Suprapubic skin (tissue), 4 donors: ENCODE results near the gene HEATR3.

Experiments used
- CTCF ChIP-seq, 2 donors: fragments of 200-600 bp in 1 of 2; fragments of 450-650 bp in 1 of 2; sonication (generic) in 1 of 2; IDR thresholded peaks; one replicate each; pipeline ENCODE4 v1.5.1; 2016 to 2019; ENCODE audit warnings: antibody characterized with exemption in 2 of 2, mild to moderate bottlenecking in 1 of 2, moderate library complexity in 1 of 2
- EP300 ChIP-seq: sonication (generic); formaldehyde crosslinking; IDR thresholded peaks from one replicate; pipeline ENCODE4 v1.6.1; 2017; ENCODE audit warnings: antibody characterized with exemption
- POLR2AphosphoS5 ChIP-seq, 3 donors: sonication (generic); formaldehyde crosslinking; IDR thresholded peaks; one replicate each; pipeline ENCODE4 v1.6.1; 2017; ENCODE audit warnings: antibody characterized with exemption in 3 of 3

GRCh38 chr16:50050802-50051201 lies 15.0 kb upstream of the HEATR3 start:
- TF ChIP-seq CTCF (IDR thresholded peaks at IDR 0.05), result no peak
- no peak for TF ChIP-seq EP300
- no peak for TF ChIP-seq POLR2AphosphoS5 (IDR thresholded peaks at IDR 0.05)
